GM19455 (cell line): ENCODE data around the gene SCYGR7.
A peak's percentile ranks its signal among the peaks of the same experiment; 100 is the strongest.
"Not testable (repeated sequence)": the region's sequence is repeated elsewhere in the genome, so short reads cannot be mapped to it uniquely, and the experiment has no call there.

Experiments
- ATAC-seq: cut with Tn5 transposase; IDR thresholded peaks from one replicate; pipeline ENCODE4 v1.9.1; 2021; ENCODE audit not compliant: unreplicated experiment

The SCYGR7 gene

GRCh38 chr2:227756261-227756660 lies 28.1 kb downstream of the SCYGR7 start:
- ATAC-seq: not testable (repeated sequence)

GRCh38 chr2:227759411-227760118 lies 31.4 kb downstream of the SCYGR7 start:
- no peak for ATAC-seq

- ATAC-seq: no peak
These were observed 33.8 kb downstream of the SCYGR7 start for GRCh38 chr2:227761740-227762476.

- ATAC-seq: no peak
These were observed 37.7 kb downstream of the SCYGR7 start for GRCh38 chr2:227765788-227766372.

- ATAC-seq: peak; percentile 100
These were observed 38.3 kb downstream of the SCYGR7 start for GRCh38 chr2:227766373-227766883.

GRCh38 chr2:227767830-227768229 lies 39.7 kb downstream of the SCYGR7 start:
- no peak for ATAC-seq

GRCh38 chr2:227772197-227772661 lies 44.1 kb downstream of the SCYGR7 start:
- ATAC-seq: no peak

GRCh38 chr2:227772932-227773331 lies 44.8 kb downstream of the SCYGR7 start:
- ATAC-seq: no peak

GRCh38 chr2:227774011-227774624 lies 46.0 kb downstream of the SCYGR7 start:
- no peak for ATAC-seq

- ATAC-seq: no peak
These were observed 47.0 kb downstream of the SCYGR7 start for GRCh38 chr2:227774895-227775842.
